CD4-positive, alpha-beta T cell (primary cell): ENCODE measurements around the gene IKZF2. TPM values are rescaled to one million over a fixed set of nuclear protein-coding genes. Genes with fewer than 3 reads are reported as not detected.

ENCODE experiments used
- ATAC-seq: fragments of 200-7000 bp; cut with Tn5 transposase; one replicate; pipeline ENCODE4 v1.10.0; 2022; ENCODE audit warnings: mild to moderate bottlenecking; ENCODE audit not compliant: poor library complexity
- CTCF ChIA-PET: fragments of 350-600 bp; sonication (Branson Sonifier 250); formaldehyde crosslinking; loops from one replicate; lab custom pipeline; 2021; ENCODE audit warnings: antibody characterized with exemption, inconsistent platforms; lab: Charles Lee
- POLR2A ChIA-PET: fragments of 350-600 bp; sonication (Branson Sonifier 250); formaldehyde crosslinking; loops from one replicate; lab custom pipeline; 2021; ENCODE audit warnings: antibody characterized with exemption, inconsistent platforms; lab: Charles Lee
- DNase-seq, 14 experiments: peaks; one replicate each; pipeline ENCODE4 v3.0.0-alpha.2; 2013 to 2020; ENCODE audit warnings: mixed read lengths in 2 of 14
- H3K27ac ChIP-seq, 2 donors: one replicate each; pipeline versions ENCODE4 v1.5.1 to v1.7.0; 2013; ENCODE audit warnings: low read length in 2 of 2, low read depth in 1 of 2, mild to moderate bottlenecking in 1 of 2
- H3K27me3 ChIP-seq, 2 experiments: 1 replicate in 1 of 2; 2 replicates in 1 of 2; pipeline versions ENCODE4 v1.6.1 to v1.7.0; 2013; ENCODE audit warnings: low read length in 2 of 2, control low read depth in 1 of 2, mild to moderate bottlenecking in 1 of 2, moderate library complexity in 1 of 2; ENCODE audit not compliant: insufficient read depth in 2 of 2, control insufficient read depth in 1 of 2
- H3K36me3 ChIP-seq: one replicate; pipeline ENCODE4 v1.6.1; 2013; ENCODE audit warnings: low read length, control low read depth; ENCODE audit not compliant: insufficient read depth
- H3K4me1 ChIP-seq: one replicate; pipeline ENCODE4 v1.6.1; 2013; ENCODE audit warnings: low read length, control low read depth; ENCODE audit not compliant: insufficient read depth
- H3K4me3 ChIP-seq: one replicate; pipeline ENCODE4 v1.5.1; 2013; ENCODE audit warnings: mild to moderate bottlenecking, low read length, moderate library complexity
- H3K9me3 ChIP-seq, 2 experiments: 1 replicate in 1 of 2; 2 replicates in 1 of 2; pipeline versions ENCODE4 v1.6.1 to v1.7.0; 2013; ENCODE audit warnings: low read length in 2 of 2, mild to moderate bottlenecking in 2 of 2, control low read depth in 1 of 2, moderate library complexity in 1 of 2; ENCODE audit not compliant: control insufficient read depth in 1 of 2, insufficient read depth in 1 of 2
- H3K27ac Mint-ChIP-seq: one replicate; pipeline ENCODE4 v1.8.0; 2020; ENCODE audit warnings: mixed read lengths
- H3K27me3 Mint-ChIP-seq: one replicate; pipeline ENCODE4 v1.8.0; 2021; ENCODE audit warnings: mixed read lengths
- H3K36me3 Mint-ChIP-seq: one replicate; pipeline ENCODE4 v1.8.0; 2021; ENCODE audit warnings: low read depth, mixed read lengths
- H3K4me1 Mint-ChIP-seq: one replicate; pipeline ENCODE4 v1.8.0; 2021; ENCODE audit warnings: low read depth, mixed read lengths
- H3K4me3 Mint-ChIP-seq: one replicate; pipeline ENCODE4 v1.8.0; 2020; ENCODE audit warnings: mild to moderate bottlenecking, mixed read lengths
- H3K9me3 Mint-ChIP-seq: one replicate; pipeline ENCODE4 v1.8.0; 2020; ENCODE audit warnings: mixed read lengths
- intact Hi-C, 2 experiments: fragments of 100-400 bp; cut with DNase I in 1 of 2; cut with micrococcal nuclease in 1 of 2; formaldehyde crosslinking; loops; one replicate each; pipeline versions ENCODE4 v1.15.1 to v1.9.0; 2023 to 2025; cut with DNase I, micrococcal nuclease
- total RNA-seq, 174 experiments: library from RNA in 2 of 174; stranded (reverse) in 2 of 174; gene quantifications; one replicate each; pipeline ENCODE4 v1.2.3 and lab custom pipeline; 2021 to 2026
- TF ChIP-seq, protein P1 (sequence below): fragments of 200-600 bp; IDR thresholded peaks from one replicate; pipeline ENCODE4 v1.8.0; 2022; ENCODE audit warnings: antibody characterized with exemption, mild to moderate bottlenecking

The IKZF2 gene
- total RNA-seq, 2 experiments from 2014 or later, result 8.7 to 8.9 TPM

DNA sequence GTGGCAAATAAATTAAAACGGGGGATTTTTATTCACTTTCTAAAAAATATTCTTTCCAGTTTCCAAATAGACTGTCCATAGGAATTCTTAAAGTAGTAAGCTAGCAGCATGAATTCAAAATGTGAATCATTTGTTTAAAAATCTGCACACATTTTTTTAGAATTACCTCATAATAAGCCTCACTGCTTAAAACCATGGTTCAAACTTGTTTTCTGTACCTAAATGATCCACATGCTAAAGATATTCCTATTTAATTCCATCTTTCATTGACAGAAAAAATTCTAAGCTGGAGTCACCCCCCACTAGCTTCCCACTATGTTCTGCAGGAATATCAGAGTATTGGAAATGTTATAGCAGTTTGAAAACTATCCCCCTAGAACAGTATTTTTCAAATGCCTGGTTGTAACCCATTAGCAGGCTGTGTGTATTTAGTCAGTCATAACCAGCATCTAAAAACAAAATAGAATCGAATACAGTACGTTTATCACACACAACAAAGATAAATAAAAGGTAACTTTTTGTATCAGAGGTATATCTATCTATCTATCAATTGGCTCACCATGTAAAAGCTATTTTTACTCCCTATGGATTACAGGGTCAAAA lies 11.2 kb upstream of the IKZF2 start:
- peaks cover 4% of the 10 kb centered on the region for H3K27me3 Mint-ChIP-seq
- DNase-seq (no peak), ATAC-seq (no peak)
- H3K4me1 Mint-ChIP-seq, result peaks cover under 1% of the 10 kb centered on the region
- intact Hi-C loops, result no loop called here
- H3K4me3 Mint-ChIP-seq, result no peak overlapping the region
- Histone ChIP-seq H3K36me3 (no peaks in the 10 kb centered on the region), H3K4me1 (no peaks in the 10 kb centered on the region), H3K27me3 (no peaks in the 10 kb centered on the region), H3K27ac (no peak overlapping the region), H3K9me3 (no peaks in the 10 kb centered on the region), H3K4me3 (no peak overlapping the region)
- H3K36me3 Mint-ChIP-seq, result no peaks in the 10 kb centered on the region
- H3K27ac Mint-ChIP-seq, result no peak overlapping the region
- H3K9me3 Mint-ChIP-seq, result no peaks in the 10 kb centered on the region
- ChIA-PET CTCF (interaction anchor here (0.7 to 1.6 kb wide), 2 partner anchors 9 to 26 kb away, joined by 4 to 5 read pairs; no protein-coding TSS in a partner anchor), POLR2A (interaction anchor here (1.1 kb wide), 1 partner anchor 36 kb away, joined by 3 read pairs; no protein-coding TSS in a partner anchor)
- TF ChIP-seq, protein P1, sequence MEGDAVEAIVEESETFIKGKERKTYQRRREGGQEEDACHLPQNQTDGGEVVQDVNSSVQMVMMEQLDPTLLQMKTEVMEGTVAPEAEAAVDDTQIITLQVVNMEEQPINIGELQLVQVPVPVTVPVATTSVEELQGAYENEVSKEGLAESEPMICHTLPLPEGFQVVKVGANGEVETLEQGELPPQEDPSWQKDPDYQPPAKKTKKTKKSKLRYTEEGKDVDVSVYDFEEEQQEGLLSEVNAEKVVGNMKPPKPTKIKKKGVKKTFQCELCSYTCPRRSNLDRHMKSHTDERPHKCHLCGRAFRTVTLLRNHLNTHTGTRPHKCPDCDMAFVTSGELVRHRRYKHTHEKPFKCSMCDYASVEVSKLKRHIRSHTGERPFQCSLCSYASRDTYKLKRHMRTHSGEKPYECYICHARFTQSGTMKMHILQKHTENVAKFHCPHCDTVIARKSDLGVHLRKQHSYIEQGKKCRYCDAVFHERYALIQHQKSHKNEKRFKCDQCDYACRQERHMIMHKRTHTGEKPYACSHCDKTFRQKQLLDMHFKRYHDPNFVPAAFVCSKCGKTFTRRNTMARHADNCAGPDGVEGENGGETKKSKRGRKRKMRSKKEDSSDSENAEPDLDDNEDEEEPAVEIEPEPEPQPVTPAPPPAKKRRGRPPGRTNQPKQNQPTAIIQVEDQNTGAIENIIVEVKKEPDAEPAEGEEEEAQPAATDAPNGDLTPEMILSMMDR, result no peak

DNA sequence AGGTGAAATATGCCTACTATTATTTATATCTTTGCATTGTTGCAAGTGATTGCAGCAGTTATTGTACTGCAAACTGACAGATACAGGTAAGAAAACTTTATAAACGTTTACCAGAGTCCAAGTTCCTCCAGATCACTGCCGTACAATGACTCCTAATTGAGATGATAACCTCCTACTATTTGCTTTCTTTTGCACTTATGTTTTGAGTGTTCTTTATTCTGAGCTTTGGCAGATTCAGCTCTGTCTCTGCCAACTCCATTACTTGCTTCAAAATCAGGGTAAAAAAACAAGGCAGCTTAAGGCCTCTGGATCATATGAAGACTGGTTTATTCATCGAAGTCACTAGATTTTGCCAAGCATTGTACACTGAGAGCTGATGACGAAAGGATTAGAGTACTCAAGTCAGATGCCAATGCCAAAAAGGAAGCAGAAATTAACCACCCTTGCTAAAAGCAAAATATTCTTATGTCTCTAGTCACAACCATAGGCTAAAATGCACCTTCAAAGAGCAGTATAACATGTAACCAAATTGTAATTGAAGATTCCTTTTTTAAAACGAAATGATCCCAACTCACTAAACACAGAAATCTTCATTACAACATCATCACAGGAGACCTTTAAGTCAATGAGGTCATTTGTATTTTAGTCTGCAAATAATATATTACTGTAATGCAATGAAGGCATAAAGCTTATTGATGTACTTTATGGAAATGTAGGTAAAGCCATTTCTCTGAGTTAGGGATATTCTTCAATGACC lies 10.5 kb upstream of the IKZF2 start:
- Histone ChIP-seq H3K36me3 (no peaks in the 10 kb centered on the region), H3K27me3 (no peaks in the 10 kb centered on the region), H3K9me3 (no peaks in the 10 kb centered on the region), H3K4me3 (no peak overlapping the region), H3K27ac (no peak overlapping the region), H3K4me1 (no peaks in the 10 kb centered on the region)
- Mint-ChIP-seq H3K36me3 (no peaks in the 10 kb centered on the region), H3K4me1 (peaks cover 7% of the 10 kb centered on the region), H3K9me3 (no peaks in the 10 kb centered on the region), H3K27me3 (peaks cover 9% of the 10 kb centered on the region), H3K4me3 (no peak overlapping the region), H3K27ac (no peak overlapping the region)
- TF ChIP-seq, protein P1, result no peak
- DNase-seq, result no peak
- intact Hi-C loops, result no loop called here
- CTCF ChIA-PET, result no interaction called here
- no peak for ATAC-seq
- POLR2A ChIA-PET, result interaction anchor here (1.1 kb wide), 1 partner anchor 35 kb away, joined by 3 read pairs; no protein-coding TSS in a partner anchor

DNA sequence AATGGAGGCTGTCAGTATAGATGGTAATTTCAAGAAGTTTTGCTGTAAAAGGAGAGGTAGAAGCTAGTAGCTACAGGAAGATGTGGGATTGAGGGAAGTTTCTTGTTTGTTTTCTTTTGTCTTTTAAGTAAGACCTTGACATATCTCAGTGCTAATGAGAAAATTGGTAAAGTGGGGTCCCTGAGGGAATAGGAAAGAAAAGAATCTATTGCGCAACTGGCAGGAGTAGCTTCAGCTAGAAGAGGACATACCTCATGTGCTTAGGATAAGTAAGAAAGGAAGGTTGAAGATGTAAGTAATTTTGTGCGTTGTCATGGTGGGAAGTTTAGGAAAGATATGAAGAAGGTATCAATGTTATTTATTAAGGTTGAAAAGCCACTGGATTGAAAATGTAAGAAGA lies 8.4 kb upstream of the IKZF2 start:
- Mint-ChIP-seq H3K27me3 (peaks cover 18% of the 10 kb centered on the region), H3K4me1 (peaks cover 7% of the 10 kb centered on the region), H3K27ac (no peak overlapping the region), H3K36me3 (no peaks in the 10 kb centered on the region), H3K9me3 (no peaks in the 10 kb centered on the region), H3K4me3 (no peak overlapping the region)
- Histone ChIP-seq H3K4me3 (no peak overlapping the region), H3K4me1 (no peaks in the 10 kb centered on the region), H3K27me3 (no peaks in the 10 kb centered on the region), H3K9me3 (no peaks in the 10 kb centered on the region), H3K36me3 (no peaks in the 10 kb centered on the region), H3K27ac (no peak overlapping the region)
- ChIA-PET CTCF (no interaction called here), POLR2A (no interaction called here)
- intact Hi-C loops, result loop anchor here (10.0 kb wide), 2 partner anchors 75 to 295 kb away; no protein-coding TSS in a partner anchor
- ATAC-seq, result no peak
- TF ChIP-seq, protein P1, result no peak
- DNase-seq, result no peak
